Activated T-cell treated with anti-CD3 and anti-CD28 coated beads for 1 hour (primary cell): ENCODE measurements around the gene RALGAPA2.

ENCODE experiments used
- DNase-seq: peaks from one replicate; pipeline ENCODE4 v3.0.0-alpha.2; 2020; ENCODE audit warnings: low read depth

Gene RALGAPA2

DNA sequence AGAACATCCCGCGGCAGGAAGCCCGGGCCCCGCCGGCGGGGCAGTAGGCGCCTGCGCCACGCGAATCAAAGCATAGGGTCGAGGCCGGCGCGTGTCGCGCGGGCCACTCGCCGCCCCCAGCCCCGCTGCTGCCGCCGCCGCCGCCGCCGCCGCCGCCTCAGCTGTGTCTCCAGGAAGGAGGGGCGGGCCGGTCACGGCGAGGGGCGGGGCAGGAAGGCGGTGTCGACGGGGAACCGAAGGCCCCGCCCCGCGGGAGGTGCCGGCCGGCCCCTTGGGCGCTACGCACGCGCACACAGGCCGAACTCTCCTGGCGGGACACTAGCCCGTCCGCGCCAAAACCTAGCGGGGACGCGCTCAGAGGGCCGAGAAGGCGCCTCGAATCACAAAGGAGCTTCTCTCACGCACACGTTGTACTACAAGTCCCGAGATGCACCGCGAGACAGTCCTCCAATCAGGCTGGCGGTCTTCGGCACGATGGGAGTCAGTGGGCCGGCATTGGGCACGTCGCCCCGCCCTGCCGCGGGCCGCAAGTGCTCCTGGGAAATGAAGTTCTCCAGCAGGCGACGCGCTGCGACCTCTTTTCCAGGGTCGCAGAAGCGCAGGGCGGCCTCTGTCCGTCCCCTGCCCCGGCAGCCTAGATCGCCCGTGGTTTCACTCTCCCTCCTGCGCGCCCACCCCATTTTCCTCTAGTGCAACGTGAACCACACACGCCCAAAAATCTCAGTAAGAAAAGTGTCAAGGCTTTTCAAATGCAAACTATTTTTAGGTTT lies at the start of gene RALGAPA2:
Gene RALGAPA2, minus strand, starts transcription at position 171 of the 770 bp plus-strand sequence. Its CDS starts 164 bp downstream, at position 7.
- peak; percentile 95 for DNase-seq

- no peak for DNase-seq
Measured at GRCh38 chr20:20761301-20761700, 48.9 kb upstream of the RALGAPA2 start.

DNA sequence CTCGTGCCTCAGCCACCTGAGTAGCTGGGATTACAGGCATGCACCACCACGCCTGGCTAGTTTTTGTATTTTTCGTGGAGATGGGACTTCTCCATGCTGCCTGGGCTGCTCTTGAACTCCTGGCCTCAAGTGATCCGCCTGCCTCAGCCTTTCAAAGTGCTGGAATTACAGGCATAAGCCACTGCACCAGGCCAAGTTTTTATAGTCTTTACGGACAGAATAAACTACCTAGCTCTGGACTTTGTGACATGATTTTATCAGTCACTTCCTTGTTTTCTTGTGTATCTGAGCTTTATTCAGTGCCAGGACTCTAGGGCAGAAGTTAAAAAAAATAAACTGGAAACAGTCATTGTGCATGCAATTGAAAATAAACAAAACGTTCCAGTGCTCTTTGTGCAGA lies 46.7 kb upstream of the RALGAPA2 start:
- DNase-seq, result no peak

GRCh38 chr20:20755674-20756319 lies 43.4 kb upstream of the RALGAPA2 start:
- DNase-seq, result no peak

- no peak for DNase-seq
Measured at GRCh38 chr20:20755231-20755630, 42.8 kb upstream of the RALGAPA2 start.

DNA sequence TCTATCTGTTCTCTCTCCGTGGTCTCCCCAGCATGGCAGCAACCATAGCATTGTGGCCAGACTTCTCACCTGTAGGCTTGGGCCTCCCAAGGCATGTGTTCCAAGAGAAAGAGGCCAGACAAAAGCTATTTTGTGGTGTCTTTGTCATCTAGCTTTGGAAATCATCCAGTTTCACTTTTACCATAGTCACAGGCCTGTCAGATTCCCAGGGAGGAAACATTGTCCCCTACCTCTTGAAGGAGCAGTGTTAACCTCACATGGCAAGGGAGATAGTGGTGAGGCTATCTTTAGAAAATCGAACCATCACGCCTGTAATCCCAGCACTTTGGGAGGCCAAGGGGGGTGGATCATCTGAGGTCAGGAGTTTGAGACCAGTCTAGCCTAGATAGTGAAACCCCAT lies 42.3 kb upstream of the RALGAPA2 start:
- DNase-seq, result no peak

- DNase-seq, result no peak
Measured at GRCh38 chr20:20752712-20753111, 40.3 kb upstream of the RALGAPA2 start.

- DNase-seq, result no peak
Measured at GRCh38 chr20:20747298-20747697, 34.9 kb upstream of the RALGAPA2 start.

DNA sequence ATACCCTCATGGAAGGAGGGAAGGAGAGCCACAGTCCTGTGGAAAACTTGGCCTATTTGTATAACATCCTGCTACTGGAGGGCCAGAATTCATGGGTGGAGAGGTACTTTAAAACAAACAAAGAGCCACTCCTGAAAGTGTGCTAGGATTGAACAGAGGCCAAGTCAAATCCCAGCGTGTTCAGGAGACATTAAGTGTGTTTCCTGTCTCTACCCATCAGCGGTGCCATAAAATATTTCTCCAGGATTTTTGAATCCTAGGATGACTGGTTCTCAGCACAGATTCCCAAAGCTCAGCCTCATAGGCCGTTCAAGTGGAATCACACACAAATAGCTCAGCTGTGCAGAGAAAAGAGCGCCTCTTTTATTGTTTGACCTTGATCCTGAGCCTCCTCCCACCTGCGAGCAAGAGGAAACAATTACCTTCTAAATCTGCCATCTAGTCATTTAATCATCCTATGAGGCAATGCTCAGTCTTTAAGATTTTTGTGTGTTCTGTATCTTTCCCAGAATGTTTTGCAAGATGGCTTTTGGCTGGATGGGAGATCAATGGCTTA lies 31.8 kb upstream of the RALGAPA2 start:
- DNase-seq, result no peak

DNA sequence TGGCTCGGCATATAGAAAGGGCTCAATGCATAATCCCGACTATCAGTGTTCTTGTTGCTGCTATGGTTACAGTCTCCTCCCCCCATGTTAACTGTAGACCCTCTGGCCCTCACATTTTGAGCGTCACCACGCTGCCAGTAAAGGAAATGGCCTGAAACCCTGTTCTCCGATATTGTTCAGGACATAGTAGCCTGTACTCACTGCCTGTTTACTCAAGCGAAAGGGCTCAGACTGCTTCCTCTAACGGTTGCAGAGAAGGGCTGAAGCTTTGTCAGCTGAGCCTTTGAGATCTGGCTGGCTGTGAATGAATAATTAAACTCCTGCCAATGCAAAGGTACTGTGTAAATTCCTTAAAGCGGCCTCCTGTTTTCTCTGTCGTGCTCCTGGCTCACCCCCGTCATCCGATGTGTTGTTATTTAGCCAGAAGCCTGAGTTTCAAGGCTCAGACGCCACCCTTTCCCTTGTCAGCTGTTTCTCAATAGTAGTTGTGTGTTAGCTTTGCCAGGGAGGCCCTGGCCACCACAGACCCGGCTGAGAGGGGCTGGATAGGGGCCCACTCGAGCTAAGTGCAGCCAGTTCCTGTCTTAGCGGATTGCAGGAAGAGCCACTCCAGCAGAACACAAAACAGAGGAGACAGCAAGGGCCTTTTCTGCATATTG lies 31.2 kb upstream of the RALGAPA2 start:
- no peak for DNase-seq

GRCh38 chr20:20741087-20742045 lies 28.9 kb upstream of the RALGAPA2 start:
- no peak for DNase-seq

DNA sequence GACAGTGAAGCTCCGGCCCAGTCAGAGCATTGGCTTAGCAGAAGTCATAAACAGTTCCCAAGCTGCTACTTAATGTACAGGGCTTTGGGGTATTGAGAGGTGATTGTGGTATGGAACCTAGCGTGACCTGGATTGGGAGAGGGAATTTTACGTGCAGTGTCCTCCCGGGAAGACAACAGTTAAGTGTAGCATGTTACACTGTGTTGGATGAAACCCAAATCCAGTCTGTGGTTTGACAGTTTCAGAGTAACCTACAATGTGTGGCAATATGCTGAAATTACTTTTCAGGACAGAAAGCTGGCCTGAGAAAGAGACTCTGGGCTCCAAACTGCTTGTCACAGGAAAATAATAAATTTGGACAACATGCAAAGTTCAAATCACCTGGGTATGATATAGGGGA lies 28.1 kb upstream of the RALGAPA2 start:
- DNase-seq, result no peak

- no peak for DNase-seq
Measured at GRCh38 chr20:20737158-20737557, 24.7 kb upstream of the RALGAPA2 start.

DNA sequence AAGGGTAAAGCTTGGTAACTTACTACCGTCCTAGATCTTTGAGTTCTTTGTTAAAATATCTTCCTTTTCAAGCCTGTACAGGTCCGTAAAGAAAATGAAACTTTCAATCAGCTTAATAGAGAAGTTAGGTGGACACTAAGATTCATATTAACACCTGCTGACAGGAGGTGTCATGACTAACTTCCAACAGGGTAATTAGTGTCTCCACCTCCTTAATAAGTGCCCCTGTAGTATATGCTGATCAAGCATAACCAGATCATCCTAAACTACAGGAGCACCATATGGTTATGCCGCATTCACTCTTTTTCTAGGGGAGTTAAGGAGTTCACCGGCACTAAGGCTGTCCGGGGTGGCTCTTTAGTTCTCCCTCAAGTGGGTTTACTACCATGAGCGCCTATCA lies 23.9 kb upstream of the RALGAPA2 start:
- no peak for DNase-seq

DNA sequence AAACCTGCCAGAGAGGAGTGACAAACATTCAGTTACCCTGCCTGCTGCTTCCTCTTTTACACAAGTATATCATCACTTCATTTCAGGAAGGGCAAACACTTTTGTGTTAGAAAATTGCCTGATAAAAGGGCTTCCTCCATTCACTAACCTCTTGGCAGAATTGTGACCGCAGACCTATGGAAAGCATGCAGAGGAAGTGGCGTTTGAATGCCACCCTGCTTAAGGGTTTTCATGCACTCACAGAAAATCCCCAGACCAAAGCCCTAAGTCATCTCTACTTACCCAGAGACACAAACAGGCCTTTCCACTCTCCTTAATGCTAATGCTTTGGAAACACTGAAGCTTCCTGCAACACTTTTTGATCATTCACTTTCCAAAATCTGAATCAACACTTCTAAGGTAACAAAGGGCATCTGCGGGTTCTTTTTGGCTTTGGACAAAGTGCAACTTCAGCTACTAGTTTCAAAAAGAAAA lies 22.1 kb upstream of the RALGAPA2 start:
- DNase-seq, result no peak

- no peak for DNase-seq
Measured at GRCh38 chr20:20733943-20734342, 21.5 kb upstream of the RALGAPA2 start.

DNA sequence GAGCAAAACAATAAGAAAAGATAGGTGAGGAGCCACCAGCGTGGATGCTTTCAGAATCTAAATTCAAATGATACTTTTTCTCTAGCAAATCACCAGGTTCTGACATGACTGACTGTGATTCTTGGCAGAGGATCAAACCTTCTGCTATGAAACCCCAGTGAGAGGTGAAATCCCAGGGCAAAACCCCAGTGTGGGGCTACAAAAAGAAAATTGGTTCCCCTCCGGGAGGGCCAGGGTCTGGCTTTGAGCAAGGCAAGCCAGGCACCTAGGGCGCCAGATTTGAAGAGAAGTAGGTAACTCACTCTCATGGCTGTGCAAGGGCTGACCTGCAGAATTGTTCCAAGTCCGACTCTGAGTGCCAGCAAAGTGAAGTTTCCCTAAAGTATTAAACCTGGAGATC lies 20.2 kb upstream of the RALGAPA2 start:
- no peak for DNase-seq

GRCh38 chr20:20731945-20732296 lies 19.5 kb upstream of the RALGAPA2 start:
- DNase-seq, result no peak

DNA sequence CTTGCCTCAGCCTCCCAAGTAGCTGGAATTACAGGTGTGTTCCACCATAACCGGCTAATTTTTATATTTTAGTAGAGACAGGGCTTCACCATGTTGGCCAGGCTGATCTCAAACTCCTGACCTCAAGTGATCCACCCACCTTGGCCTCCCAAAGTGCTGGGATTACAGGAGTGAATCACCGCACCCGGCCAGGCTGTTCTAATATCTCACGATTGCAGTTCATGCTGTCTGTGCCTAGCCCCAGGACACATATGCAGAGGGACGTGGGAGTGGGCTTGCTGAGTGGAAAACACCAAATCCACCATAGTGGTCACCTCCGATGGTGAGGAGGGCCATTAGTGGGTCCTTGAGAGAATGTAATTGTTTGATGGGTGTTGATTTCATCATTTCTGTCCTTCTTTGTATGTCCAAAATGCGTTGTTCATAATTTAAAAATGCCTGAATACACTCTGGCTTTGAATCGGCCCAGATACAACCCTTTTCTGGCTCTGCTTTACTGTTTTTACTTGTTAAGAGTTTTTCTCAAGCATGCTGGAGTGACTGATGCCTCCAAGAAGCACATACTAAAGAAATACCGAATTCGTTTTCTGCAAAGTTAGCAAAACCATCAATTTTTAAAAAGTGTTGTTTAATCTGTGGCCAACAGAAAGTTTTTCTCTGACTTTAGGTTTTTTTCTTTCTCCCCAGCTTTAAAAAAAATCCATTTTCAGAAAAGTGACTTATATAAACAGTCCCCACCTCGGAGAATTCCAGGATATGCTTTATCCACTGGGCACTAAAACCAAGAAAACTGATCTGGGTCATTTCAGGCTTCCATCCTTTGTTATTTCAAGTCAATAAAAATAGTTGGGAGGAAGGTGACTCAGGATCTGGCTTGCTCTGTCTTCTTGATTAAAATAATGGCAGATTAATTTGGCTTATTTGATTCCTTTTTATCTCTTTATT lies 18.8 kb upstream of the RALGAPA2 start:
- DNase-seq, result no peak

- DNase-seq, result no peak
Measured at GRCh38 chr20:20729563-20729962, 17.1 kb upstream of the RALGAPA2 start.

DNA sequence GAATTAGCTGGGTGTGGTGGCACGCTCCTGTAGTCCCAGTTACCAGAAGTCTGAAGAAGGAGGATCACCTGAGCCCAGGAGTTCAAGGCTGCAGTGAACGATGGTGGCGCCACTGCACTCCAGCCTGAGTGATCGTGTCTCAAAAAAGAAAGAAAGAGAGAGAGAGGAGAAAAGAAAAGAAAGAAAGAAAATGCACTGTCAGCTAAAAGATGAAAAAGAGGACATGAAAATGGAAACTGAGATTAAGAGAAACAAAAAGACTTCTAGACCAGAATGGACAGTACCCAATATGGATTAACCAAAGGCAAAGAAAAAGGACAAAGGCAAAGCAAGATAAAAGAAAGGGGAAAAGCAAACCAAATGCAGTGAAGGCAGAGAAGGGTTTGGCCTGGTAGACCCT lies 9.0 kb upstream of the RALGAPA2 start:
- DNase-seq, result no peak
